ELR (cell line): Measurements from ENCODE around the gene MYH9.

Experiments used
- DNase-seq: peaks from one replicate; pipeline ENCODE4 v3.0.0-alpha.2; 2015; ENCODE audit warnings: low read depth

MYH9 gene

GRCh38 chr22:36349726-36350125 is 38.0 kb downstream of the MYH9 start:
- no peak for DNase-seq

- DNase-seq: no peak
These were observed 39.0 kb downstream of the MYH9 start for GRCh38 chr22:36348760-36349159.

- DNase-seq: no peak
These were observed 40.7 kb downstream of the MYH9 start for GRCh38 chr22:36347094-36347493.

GRCh38 chr22:36344106-36344827 is 43.5 kb downstream of the MYH9 start:
- DNase-seq: no peak

GRCh38 chr22:36343720-36344105 is 44.1 kb downstream of the MYH9 start:
- no peak for DNase-seq

GRCh38 chr22:36343070-36343719 is 44.6 kb downstream of the MYH9 start:
- no peak for DNase-seq

- no peak for DNase-seq
These were observed 46.1 kb downstream of the MYH9 start for GRCh38 chr22:36341640-36342041.

- DNase-seq: no peak
These were observed 47.1 kb downstream of the MYH9 start for GRCh38 chr22:36340621-36341020.

GRCh38 chr22:36339171-36340065 is 48.3 kb downstream of the MYH9 start:
- peak; percentile 82 for DNase-seq

GRCh38 chr22:36337365-36338130 is 50.2 kb downstream of the MYH9 start:
- DNase-seq: no peak

GRCh38 chr22:36336246-36337182 is 51.3 kb downstream of the MYH9 start:
- DNase-seq: no peak

GRCh38 chr22:36335621-36336020 is 52.1 kb downstream of the MYH9 start:
- DNase-seq: peak; percentile 46

- peak; percentile 88 for DNase-seq
These were observed 52.8 kb downstream of the MYH9 start for GRCh38 chr22:36334821-36335603.

GRCh38 chr22:36334081-36334820 is 53.5 kb downstream of the MYH9 start:
- DNase-seq: peak; percentile 42

GRCh38 chr22:36333644-36334043 is 54.1 kb downstream of the MYH9 start:
- DNase-seq: no peak

- DNase-seq: peak; percentile 97
These were observed 55.0 kb downstream of the MYH9 start for GRCh38 chr22:36332623-36333332.

GRCh38 chr22:36331912-36332622 is 55.7 kb downstream of the MYH9 start:
- DNase-seq: peak; percentile 67

- peak; percentile 98 for DNase-seq
These were observed 56.4 kb downstream of the MYH9 start for GRCh38 chr22:36331306-36331911.
